ENCODE measurements around the gene OSBPL6.

DNA sequence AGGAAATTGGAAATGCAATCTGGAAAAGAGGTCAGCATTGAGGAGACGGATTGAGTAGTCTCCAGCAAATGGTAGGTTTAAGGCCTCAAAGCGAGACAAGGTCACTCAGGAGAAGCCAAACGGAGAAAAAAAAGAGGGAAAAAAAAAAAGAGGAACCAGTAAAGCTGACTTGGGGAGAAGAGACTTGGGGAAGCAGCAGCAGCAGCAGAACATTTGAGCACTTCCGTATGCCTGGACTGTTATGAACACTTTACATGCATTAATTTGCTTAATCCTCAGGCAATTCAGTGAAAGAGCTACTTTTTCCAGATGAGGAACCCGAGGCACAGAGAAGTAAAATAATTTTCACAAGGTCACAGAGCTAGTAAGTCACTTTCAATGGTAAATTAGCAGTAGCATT, 81.3 kb downstream of the OSBPL6 start:
- TF ChIP-seq, protein P1, sequence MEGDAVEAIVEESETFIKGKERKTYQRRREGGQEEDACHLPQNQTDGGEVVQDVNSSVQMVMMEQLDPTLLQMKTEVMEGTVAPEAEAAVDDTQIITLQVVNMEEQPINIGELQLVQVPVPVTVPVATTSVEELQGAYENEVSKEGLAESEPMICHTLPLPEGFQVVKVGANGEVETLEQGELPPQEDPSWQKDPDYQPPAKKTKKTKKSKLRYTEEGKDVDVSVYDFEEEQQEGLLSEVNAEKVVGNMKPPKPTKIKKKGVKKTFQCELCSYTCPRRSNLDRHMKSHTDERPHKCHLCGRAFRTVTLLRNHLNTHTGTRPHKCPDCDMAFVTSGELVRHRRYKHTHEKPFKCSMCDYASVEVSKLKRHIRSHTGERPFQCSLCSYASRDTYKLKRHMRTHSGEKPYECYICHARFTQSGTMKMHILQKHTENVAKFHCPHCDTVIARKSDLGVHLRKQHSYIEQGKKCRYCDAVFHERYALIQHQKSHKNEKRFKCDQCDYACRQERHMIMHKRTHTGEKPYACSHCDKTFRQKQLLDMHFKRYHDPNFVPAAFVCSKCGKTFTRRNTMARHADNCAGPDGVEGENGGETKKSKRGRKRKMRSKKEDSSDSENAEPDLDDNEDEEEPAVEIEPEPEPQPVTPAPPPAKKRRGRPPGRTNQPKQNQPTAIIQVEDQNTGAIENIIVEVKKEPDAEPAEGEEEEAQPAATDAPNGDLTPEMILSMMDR (IDR thresholded peaks at IDR 0.05) = no peak
- no peak for TF ChIP-seq POLR2A (IDR thresholded peaks at IDR 0.05)

Data from esophagus squamous epithelium (tissue), 4 donors.